Measurements from ENCODE around the gene LGR6.

GRCh38 chr1:202176949-202177927, 16.4 kb upstream of the LGR6 start:
- TF ChIP-seq ZNF274 (IDR thresholded peaks at IDR 0.05; ENCODE audit: low read depth, low read length) (no peak), YY1 (IDR thresholded peaks at IDR 0.05; ENCODE audit: insufficient read depth, insufficient read length) (no peak)

Measured in NT2/D1 (cell line).